Upper lobe of left lung (tissue), 6 donors: ENCODE results near the gene EXOSC1. TPM values are rescaled to one million over a fixed set of nuclear protein-coding genes. Genes with fewer than 3 reads are reported as not detected.
"Not testable (repeated sequence)": the region's sequence is repeated elsewhere in the genome, so short reads cannot be mapped to it uniquely, and the experiment has no call there.

Experiments used
- ATAC-seq, 2 donors: fragments of 200-7000 bp; cut with Tn5 transposase; one replicate each; pipeline ENCODE4 v1.9.1; 2022; ENCODE audit warnings: mild to moderate bottlenecking in 2 of 2, moderate library complexity in 2 of 2; ENCODE audit not compliant: low FRiP score in 2 of 2
- DNase-seq, 2 donors: peaks; one replicate each; pipeline ENCODE4 v3.0.0-alpha.2; 2019 to 2020
- H3K27ac ChIP-seq, 4 donors: fragments of 200-600 bp; sonication (generic); one replicate each; pipeline ENCODE4 v1.5.1; 2016 to 2019
- H3K27me3 ChIP-seq, 4 donors: fragments of 200-600 bp; sonication (generic); one replicate each; pipeline ENCODE4 v1.5.1; 2017 to 2019
- H3K36me3 ChIP-seq, 4 donors: fragments of 200-600 bp; sonication (generic); one replicate each; pipeline ENCODE4 v1.5.1; 2016 to 2019
- H3K4me1 ChIP-seq, 4 donors: fragments of 200-600 bp; sonication (generic); one replicate each; pipeline ENCODE4 v1.5.1; 2018 to 2019
- H3K4me3 ChIP-seq, 4 donors: fragments of 200-600 bp; sonication (generic); one replicate each; pipeline ENCODE4 v1.5.1; 2017 to 2019; ENCODE audit warnings: mild to moderate bottlenecking in 2 of 4, moderate library complexity in 1 of 4
- H3K9me3 ChIP-seq, 4 donors: fragments of 200-600 bp; sonication (generic); one replicate each; pipeline ENCODE4 v1.5.1; 2018 to 2019
- EP300 ChIP-seq, 4 donors: sonication (generic); formaldehyde crosslinking; IDR thresholded peaks; one replicate each; pipeline ENCODE4 v1.5.1; 2017; ENCODE audit warnings: antibody characterized with exemption in 4 of 4, control low read depth in 2 of 4
- POLR2A ChIP-seq, 4 donors: fragments of 450-650 bp; IDR thresholded peaks; one replicate each; pipeline ENCODE4 v1.5.1; 2016 to 2017; ENCODE audit warnings: antibody characterized with exemption in 4 of 4, mild to moderate bottlenecking in 2 of 4
- POLR2AphosphoS5 ChIP-seq, 2 donors: sonication (generic); formaldehyde crosslinking; IDR thresholded peaks; one replicate each; pipeline ENCODE4 v1.5.1; 2017; ENCODE audit warnings: antibody characterized with exemption in 2 of 2
- WGBS, 2 donors: methylation state at CpG; one replicate each; pipeline ENCODE4 v1.1.5; 2017 to 2018; 5-methylcytosine and 5-hydroxymethylcytosine counted together
- total RNA-seq, 6 donors: library from RNA; depleted of rRNA in 4 of 6; stranded (reverse); fragments of >200 nt in 4 of 6; gene quantifications; one replicate each; pipeline versions ENCODE4 v1.1.0 to v1.2.1, GENCODE V29; 2016 to 2021
- TF ChIP-seq, protein P1 (sequence below), 6 experiments: fragments of 450-650 bp in 4 of 6; fragments of 200-600 bp in 2 of 6; sonication (generic) in 2 of 6; IDR thresholded peaks; one replicate each; pipeline ENCODE4 v1.5.1; 2016 to 2019; ENCODE audit warnings: antibody characterized with exemption in 6 of 6
- donor health status: DM: no; HTN: no; CAD: no; lungs with moderate emphysema.
- donor health status: DM: no; HTN: yes; CAD: no; lungs with severe emphysema.

The EXOSC1 gene
- total RNA-seq, 6 donors from 2014 or later = 19.5 to 30.4 (median 28.1) TPM

DNA sequence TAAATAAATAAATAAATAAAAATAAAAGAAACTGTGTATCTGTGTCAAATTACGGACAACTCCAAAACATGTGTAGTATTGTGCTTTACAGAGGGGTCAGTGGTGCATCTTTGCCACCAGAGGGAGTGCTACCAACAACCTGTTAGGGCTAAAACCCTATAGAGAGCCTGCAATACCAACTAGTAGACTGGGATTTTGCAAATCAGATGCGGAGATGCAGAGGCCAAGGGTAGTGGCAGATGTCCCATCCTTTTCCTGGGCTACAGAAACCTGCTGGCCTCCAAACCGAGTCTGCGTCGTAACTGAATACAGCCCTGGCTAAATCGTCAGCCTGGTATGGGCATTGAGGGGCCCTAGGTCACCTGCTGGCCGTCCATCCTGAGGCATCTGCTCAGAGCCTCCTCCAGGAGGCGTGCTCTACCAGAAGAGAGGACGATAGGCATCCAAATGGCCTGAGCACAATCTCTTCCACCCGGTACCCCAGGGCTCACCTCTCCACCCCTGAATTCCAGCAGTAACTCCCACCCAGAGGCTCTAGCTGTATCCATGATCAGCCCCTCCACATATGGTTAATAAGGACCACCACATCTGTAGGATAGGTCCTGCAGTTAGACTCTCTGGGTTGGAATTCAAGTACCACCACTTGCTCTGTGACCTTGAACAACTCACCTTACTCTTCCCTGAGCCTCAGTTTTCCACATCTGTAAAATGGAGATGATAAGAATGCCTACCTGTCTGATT is 38.4 kb downstream of the EXOSC1 start:
- Histone ChIP-seq H3K4me3 (peak overlapping the region in 2 of 4 donors; percentile 16 to 31), H3K9me3 (no peaks in the 10 kb centered on the region), H3K36me3 (no peaks in the 10 kb centered on the region), H3K4me1 (peaks cover 9 to 24% (median 13%) of the 10 kb centered on the region in 4 donors), H3K27me3 (no peaks in the 10 kb centered on the region), H3K27ac (peak overlapping the region; percentile 40 to 83 (median 66))
- ATAC-seq = peak; percentile 91 to 94
- peak in 1 of 4 donors; percentile 13 for TF ChIP-seq POLR2A (IDR thresholded peaks at IDR 0.05)
- no peak for TF ChIP-seq EP300 (IDR thresholded peaks at IDR 0.05)
- TF ChIP-seq POLR2AphosphoS5 (IDR thresholded peaks at IDR 0.05) = peak in 1 of 2 donors; percentile 10
- TF ChIP-seq, protein P1, sequence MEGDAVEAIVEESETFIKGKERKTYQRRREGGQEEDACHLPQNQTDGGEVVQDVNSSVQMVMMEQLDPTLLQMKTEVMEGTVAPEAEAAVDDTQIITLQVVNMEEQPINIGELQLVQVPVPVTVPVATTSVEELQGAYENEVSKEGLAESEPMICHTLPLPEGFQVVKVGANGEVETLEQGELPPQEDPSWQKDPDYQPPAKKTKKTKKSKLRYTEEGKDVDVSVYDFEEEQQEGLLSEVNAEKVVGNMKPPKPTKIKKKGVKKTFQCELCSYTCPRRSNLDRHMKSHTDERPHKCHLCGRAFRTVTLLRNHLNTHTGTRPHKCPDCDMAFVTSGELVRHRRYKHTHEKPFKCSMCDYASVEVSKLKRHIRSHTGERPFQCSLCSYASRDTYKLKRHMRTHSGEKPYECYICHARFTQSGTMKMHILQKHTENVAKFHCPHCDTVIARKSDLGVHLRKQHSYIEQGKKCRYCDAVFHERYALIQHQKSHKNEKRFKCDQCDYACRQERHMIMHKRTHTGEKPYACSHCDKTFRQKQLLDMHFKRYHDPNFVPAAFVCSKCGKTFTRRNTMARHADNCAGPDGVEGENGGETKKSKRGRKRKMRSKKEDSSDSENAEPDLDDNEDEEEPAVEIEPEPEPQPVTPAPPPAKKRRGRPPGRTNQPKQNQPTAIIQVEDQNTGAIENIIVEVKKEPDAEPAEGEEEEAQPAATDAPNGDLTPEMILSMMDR (IDR thresholded peaks at IDR 0.05) = peak; percentile 66 to 87 (median 82)
- 3 to 5% methylated on average over 5 to 10 of the region's 10 CpGs for WGBS, 2 donors
- peak in 1 of 2 donors; percentile 78 for DNase-seq

DNA sequence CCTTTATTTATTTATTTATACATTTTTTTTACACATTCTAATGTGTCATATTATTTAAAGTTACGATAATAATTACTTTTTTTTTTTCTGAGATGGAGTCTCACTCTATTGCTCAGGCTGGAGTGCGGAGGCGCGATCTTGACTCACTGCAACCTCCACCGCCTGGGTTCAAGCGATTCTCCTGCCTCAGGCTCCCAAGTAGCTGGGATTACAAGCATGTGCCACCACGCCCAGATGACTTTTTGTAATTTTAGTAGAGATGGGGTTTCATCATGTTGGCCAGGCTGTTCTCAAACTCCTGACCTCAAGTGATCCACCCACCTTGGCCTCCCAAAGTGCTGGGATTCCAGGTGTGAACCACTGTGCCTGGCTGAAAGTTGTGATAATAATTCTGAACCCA is 39.3 kb downstream of the EXOSC1 start:
- H3K36me3 ChIP-seq, ATAC-seq, H3K27me3 ChIP-seq, DNase-seq, H3K4me3 ChIP-seq, H3K9me3 ChIP-seq: not testable (repeated sequence)
- Histone ChIP-seq H3K27ac (peak overlapping the region; percentile 40 to 83 (median 66)), H3K4me1 (peaks cover 12 to 24% (median 15%) of the 10 kb centered on the region in 4 donors)
- WGBS, 2 donors = 84% methylated on average over 7 of the region's 7 CpGs

DNA sequence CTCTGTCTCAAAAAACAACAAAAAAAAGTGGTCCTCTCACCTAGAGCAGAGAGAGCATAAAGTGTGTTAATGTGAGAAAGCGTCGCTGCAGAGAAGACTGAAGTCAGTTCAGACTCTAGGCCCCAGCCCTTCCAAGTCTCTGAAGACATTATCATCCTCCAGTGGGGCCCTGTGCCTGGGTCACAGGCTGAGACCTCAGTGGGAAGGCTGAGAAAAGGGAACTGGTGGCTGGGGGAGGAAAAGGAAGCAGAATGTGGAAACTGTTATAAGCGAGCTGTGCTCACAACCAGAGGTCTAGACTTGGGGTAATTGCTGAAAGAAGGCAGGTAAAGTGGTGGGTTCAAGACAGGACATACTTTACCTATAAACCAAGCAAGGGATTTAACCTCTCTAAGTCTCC is 39.7 kb downstream of the EXOSC1 start:
- peak in 1 of 2 donors; percentile 28 for ATAC-seq
- Histone ChIP-seq H3K9me3 (no peaks in the 10 kb centered on the region), H3K4me3 (no peak overlapping the region), H3K36me3 (no peaks in the 10 kb centered on the region), H3K27ac (peak overlapping the region; percentile 40 to 83 (median 66)), H3K4me1 (peaks cover 14 to 24% (median 18%) of the 10 kb centered on the region in 4 donors), H3K27me3 (no peaks in the 10 kb centered on the region)
- WGBS, 2 donors = 51 to 54% methylated on average over 3 of the region's 3 CpGs
- peak in 1 of 2 donors; percentile 24 for TF ChIP-seq POLR2AphosphoS5 (IDR thresholded peaks at IDR 0.05)
- TF ChIP-seq, protein P1 (IDR thresholded peaks at IDR 0.05) = no peak
- DNase-seq = peak in 1 of 2 donors; percentile 65

DNA sequence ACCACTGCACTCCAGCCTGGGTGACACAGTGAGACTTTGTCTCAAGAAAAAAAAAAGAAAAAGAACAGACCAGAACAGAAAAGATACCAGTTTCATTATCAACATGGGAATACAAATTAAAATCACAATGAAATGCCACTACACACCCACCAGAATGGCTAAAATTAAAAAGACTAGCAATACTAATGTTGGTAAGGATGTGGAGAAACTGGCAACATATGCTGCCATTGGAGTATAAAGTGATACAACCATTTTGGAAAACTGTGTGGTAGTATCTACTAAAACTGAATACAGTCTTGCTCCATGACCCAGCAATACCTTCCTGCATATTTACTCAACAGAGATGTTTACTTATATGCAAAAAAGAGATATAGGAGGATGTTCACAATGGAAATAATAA is 41.8 kb downstream of the EXOSC1 start:
- Histone ChIP-seq H3K4me3 (no peak overlapping the region), H3K4me1 (peaks cover 22 to 37% (median 30%) of the 10 kb centered on the region in 4 donors), H3K36me3 (peaks cover 0 to 3% (median 0%) of the 10 kb centered on the region in 4 donors), H3K27me3 (no peaks in the 10 kb centered on the region), H3K9me3 (no peaks in the 10 kb centered on the region), H3K27ac (no peak overlapping the region)
- no peak for ATAC-seq
- DNase-seq = no peak
- TF ChIP-seq EP300 (IDR thresholded peaks at IDR 0.05) (no peak), POLR2AphosphoS5 (IDR thresholded peaks at IDR 0.05) (no peak), POLR2A (IDR thresholded peaks at IDR 0.05) (no peak)
- TF ChIP-seq, protein P1 (IDR thresholded peaks at IDR 0.05) = no peak

DNA sequence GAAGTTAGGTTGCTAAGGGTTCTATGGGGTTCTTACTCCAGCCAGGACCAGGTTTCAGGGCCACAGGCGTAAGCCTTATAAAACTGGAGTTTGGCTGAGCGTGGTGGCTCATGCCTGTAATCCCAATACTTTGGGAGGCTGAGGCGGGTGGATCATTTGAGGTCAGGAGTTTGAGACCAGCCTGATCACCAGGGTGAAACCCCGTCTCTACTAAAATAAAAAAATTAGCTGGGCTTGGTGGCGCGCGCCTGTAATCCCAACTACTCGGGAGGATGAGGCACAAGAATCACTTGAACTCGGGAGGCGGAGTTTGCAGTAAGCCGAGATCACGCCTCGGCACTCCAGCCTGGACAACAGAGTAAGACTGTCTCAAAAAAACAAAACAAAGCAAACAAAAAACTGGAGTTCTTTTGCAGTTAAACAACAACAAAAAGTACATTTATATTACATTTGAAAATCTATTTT is 44.3 kb downstream of the EXOSC1 start:
- H3K9me3 ChIP-seq = no peaks in the 10 kb centered on the region
- 70 to 71% methylated on average over 13 of the region's 13 CpGs for WGBS, 2 donors
- H3K4me1 ChIP-seq = peaks cover 13 to 18% (median 15%) of the 10 kb centered on the region in 4 donors
- H3K4me3 ChIP-seq = peak overlapping the region in 3 of 4 donors; percentile 67 to 87 (median 85)
- ATAC-seq = no peak
- H3K27ac ChIP-seq = peak overlapping the region; percentile 66 to 87 (median 76)
- H3K27me3 ChIP-seq = no peaks in the 10 kb centered on the region
- no peak for TF ChIP-seq POLR2AphosphoS5 (IDR thresholded peaks at IDR 0.05)
- TF ChIP-seq, protein P1 (IDR thresholded peaks at IDR 0.05) = no peak
- TF ChIP-seq EP300 (IDR thresholded peaks at IDR 0.05) = no peak
- TF ChIP-seq POLR2A (IDR thresholded peaks at IDR 0.05) = no peak
- peaks cover 0 to 8% (median 7%) of the 10 kb centered on the region in 4 donors for H3K36me3 ChIP-seq
- DNase-seq = no peak
